ENCODE data around the gene ABHD16A. TPM values are rescaled to one million over a fixed set of nuclear protein-coding genes. Genes with fewer than 3 reads are reported as not detected.

The ABHD16A gene
- total and polyA plus RNA-seq, 2 of the 13 experiments (the other 11 are each of a cell fraction or from before 2014, with no cell fraction given): 43.5 to 45.4 TPM

GRCh38 chr6:31664790-31665500 lies 38.2 kb downstream of the ABHD16A start, which contains the start of gene GPANK1:
Gene GPANK1 (minus strand): TSS chr6:31664997. CDS start chr6:31664478, 519 bp downstream.
- ChIA-PET POLR2A (interaction anchor here (0.6 to 7.4 kb wide), 34 partner anchors 10 to 513 kb away, joined by 3 to 438 read pairs (median 5); partner anchors contain the start of genes ABHD16A, APOM, ATP6V1G2 and BAG6), CTCF (ENCODE audit: low intra/inter-chr PET ratio, low total read pairs) (no interaction called here)
- peaks cover 22 to 40% of the 10 kb centered on the region in 2 experiments for H3K36me3 ChIP-seq (replicated peaks in 1 of 2; ENCODE audit: control insufficient read depth in 1 of 2, insufficient read depth in 2 of 2, low read length in 2 of 2)
- in situ Hi-C loops (cut with HindIII; ENCODE audit: extremely low pct_ligation_motif_present, low pct_unique_long_range_greater_than_20kb) (no loop called here), intact Hi-C loops (cut with micrococcal nuclease; ENCODE audit: unreplicated experiment) (loop anchor here (1.0 to 5.0 kb wide), 3 partner anchors 43 to 167 kb away; partner anchors contain the start of gene PRRC2A)
- peak; percentile 46 for ATAC-seq
- peak within 1 kb of the TSS; percentile 94 for H3K4me2 ChIP-seq (ENCODE audit: low read depth, low read length)
- 2% methylated on average over 37 of the region's 39 CpGs for WGBS (ENCODE audit: low lambda C conversion rate)
- H2AFZ ChIP-seq (ENCODE audit: low read length): no peak within 1 kb of the TSS
- H3K27ac ChIP-seq (ENCODE audit: extremely low read length, insufficient read depth, low read length): peak within 1 kb of the TSS; percentile 99
- peak; percentile 93 for FAIRE-seq
- peak; percentile 95 for DNase-seq (ENCODE audit: low spot score)
- peaks cover 76% of the 10 kb centered on the region for H3K4me1 ChIP-seq (ENCODE audit: insufficient read depth, low read length)
- H3K4me3 ChIP-seq (replicated peaks in 1 of 3; ENCODE audit: insufficient read depth in 1 of 3, low read depth in 2 of 3, low read length in 3 of 3): peak within 1 kb of the TSS; percentile 69 to 98 (median 71)
- peak within 1 kb of the TSS; percentile 98 for H3K9ac ChIP-seq (ENCODE audit: insufficient read depth, low read depth, low read length)
- peaks cover under 1% of the 10 kb centered on the region; the same call in 1 of the 2 replicates for H4K20me1 ChIP-seq (ENCODE audit: insufficient read depth, low read length)
- H3K27me3 ChIP-seq (ENCODE audit: control insufficient read depth in 1 of 2, insufficient read depth in 2 of 2, low read length in 2 of 2): no peaks in the 10 kb centered on the region; a peak in 1 of 5 replicates
- no TSS peak for BruUV-seq (replicated peaks)
- H3K79me2 ChIP-seq (ENCODE audit: insufficient read depth, low read length): peaks cover 62% of the 10 kb centered on the region
- H3K9me3 ChIP-seq (ENCODE audit: low read length): no peaks in the 10 kb centered on the region
- TF ChIP-seq TEAD3 (CRISPR knock-in tag; optimal IDR thresholded peaks at IDR 0.05; ENCODE audit: borderline replicate concordance): peak; percentile 50
- TF ChIP-seq, protein P1, sequence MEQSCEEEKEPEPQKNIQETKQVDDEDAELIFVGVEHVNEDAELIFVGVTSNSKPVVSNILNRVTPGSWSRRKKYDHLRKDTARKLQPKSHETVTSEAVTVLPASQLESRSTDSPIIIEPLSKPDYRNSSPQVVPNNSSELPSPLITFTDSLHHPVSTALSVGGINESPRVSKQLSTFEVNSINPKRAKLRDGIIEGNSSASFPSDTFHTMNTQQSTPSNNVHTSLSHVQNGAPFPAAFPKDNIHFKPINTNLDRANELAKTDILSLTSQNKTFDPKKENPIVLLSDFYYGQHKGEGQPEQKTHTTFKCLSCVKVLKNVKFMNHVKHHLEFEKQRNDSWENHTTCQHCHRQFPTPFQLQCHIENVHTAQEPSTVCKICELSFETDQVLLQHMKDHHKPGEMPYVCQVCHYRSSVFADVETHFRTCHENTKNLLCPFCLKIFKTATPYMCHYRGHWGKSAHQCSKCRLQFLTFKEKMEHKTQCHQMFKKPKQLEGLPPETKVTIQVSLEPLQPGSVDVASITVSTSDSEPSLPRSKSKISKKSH (CRISPR knock-in tag; IDR thresholded peaks at IDR 0.05; ENCODE audit: borderline replicate concordance): no peak
- no peak for TF ChIP-seq ZNF343 (CRISPR knock-in tag; IDR thresholded peaks at IDR 0.05)
- no peak for TF ChIP-seq SIN3B (IDR thresholded peaks at IDR 0.05; ENCODE audit: low read length)
- no peak for TF ChIP-seq ZNF138 (CRISPR knock-in tag; IDR thresholded peaks at IDR 0.05; ENCODE audit: low read depth)
- TF ChIP-seq, protein P2, sequence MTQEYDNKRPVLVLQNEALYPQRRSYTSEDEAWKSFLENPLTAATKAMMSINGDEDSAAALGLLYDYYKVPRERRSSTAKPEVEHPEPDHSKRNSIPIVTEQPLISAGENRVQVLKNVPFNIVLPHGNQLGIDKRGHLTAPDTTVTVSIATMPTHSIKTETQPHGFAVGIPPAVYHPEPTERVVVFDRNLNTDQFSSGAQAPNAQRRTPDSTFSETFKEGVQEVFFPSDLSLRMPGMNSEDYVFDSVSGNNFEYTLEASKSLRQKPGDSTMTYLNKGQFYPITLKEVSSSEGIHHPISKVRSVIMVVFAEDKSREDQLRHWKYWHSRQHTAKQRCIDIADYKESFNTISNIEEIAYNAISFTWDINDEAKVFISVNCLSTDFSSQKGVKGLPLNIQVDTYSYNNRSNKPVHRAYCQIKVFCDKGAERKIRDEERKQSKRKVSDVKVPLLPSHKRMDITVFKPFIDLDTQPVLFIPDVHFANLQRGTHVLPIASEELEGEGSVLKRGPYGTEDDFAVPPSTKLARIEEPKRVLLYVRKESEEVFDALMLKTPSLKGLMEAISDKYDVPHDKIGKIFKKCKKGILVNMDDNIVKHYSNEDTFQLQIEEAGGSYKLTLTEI (CRISPR knock-in tag; conservative IDR thresholded peaks at IDR 0.05): no peak
- no peak for TF ChIP-seq STAT5B (CRISPR knock-in tag; IDR thresholded peaks at IDR 0.05)
- TF ChIP-seq, protein P3, sequence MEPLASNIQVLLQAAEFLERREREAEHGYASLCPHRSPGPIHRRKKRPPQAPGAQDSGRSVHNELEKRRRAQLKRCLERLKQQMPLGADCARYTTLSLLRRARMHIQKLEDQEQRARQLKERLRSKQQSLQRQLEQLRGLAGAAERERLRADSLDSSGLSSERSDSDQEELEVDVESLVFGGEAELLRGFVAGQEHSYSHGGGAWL (CRISPR knock-in tag; IDR thresholded peaks at IDR 0.05): no peak; the same call in 1 of the 2 replicates
- peak; percentile 93 for TF ChIP-seq ZC3H4 (CRISPR knock-in tag; IDR thresholded peaks at IDR 0.05; ENCODE audit: borderline replicate concordance)
- TF ChIP-seq GLMP (CRISPR knock-in tag; IDR thresholded peaks at IDR 0.05; ENCODE audit: borderline replicate concordance): no peak
- TF ChIP-seq JUN (CRISPR knock-in tag; IDR thresholded peaks at IDR 0.05): no peak
- TF ChIP-seq ZNF224 (CRISPR knock-in tag; IDR thresholded peaks at IDR 0.05): no peak
- peak; percentile 85 for TF ChIP-seq ZNF605 (CRISPR knock-in tag; IDR thresholded peaks at IDR 0.05)
- TF ChIP-seq TARDBP (CRISPR knock-in tag; IDR thresholded peaks at IDR 0.05): no peak; the same call in 1 of the 2 replicates
- no peak for TF ChIP-seq XRCC5 (optimal IDR thresholded peaks at IDR 0.05; ENCODE audit: low read length)
- no peak for TF ChIP-seq BORCS8-MEF2B (CRISPR knock-in tag; IDR thresholded peaks at IDR 0.05)
- TF ChIP-seq, protein P4, sequence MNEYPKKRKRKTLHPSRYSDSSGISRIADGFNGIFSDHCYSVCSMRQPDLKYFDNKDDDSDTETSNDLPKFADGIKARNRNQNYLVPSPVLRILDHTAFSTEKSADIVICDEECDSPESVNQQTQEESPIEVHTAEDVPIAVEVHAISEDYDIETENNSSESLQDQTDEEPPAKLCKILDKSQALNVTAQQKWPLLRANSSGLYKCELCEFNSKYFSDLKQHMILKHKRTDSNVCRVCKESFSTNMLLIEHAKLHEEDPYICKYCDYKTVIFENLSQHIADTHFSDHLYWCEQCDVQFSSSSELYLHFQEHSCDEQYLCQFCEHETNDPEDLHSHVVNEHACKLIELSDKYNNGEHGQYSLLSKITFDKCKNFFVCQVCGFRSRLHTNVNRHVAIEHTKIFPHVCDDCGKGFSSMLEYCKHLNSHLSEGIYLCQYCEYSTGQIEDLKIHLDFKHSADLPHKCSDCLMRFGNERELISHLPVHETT (CRISPR knock-in tag; conservative IDR thresholded peaks at IDR 0.05): no peak; the same call in 1 of the 2 replicates
- TF ChIP-seq YY1 (IDR thresholded peaks at IDR 0.05; ENCODE audit: insufficient read depth, insufficient replicate concordance, low read depth, low read length): peak; percentile 96
